Endothelial cell of umbilical vein (primary cell): ENCODE measurements around the gene PEX16. TPM values are rescaled to one million over a fixed set of nuclear protein-coding genes. Genes with fewer than 3 reads are reported as not detected.

ENCODE experiments used
- BruUV-seq: library from RNA; stranded (reverse); fragments of 400-500 nt; replicated peaks from 2 replicates; lab custom pipeline; 2021; lab: Mats Ljungman, UMichigan
- CTCF ChIA-PET: fragments of 300-600, 350-600 bp; sonication (Branson Sonifier 250); formaldehyde crosslinking; loops from one replicate; lab custom pipeline; 2021; ENCODE audit warnings: antibody characterized with exemption, inconsistent platforms; lab: Charles Lee
- POLR2A ChIA-PET: fragments of 300-600, 350-600 bp; sonication (Branson Sonifier 250); formaldehyde crosslinking; loops from one replicate; lab custom pipeline; 2021; ENCODE audit warnings: antibody characterized with exemption, inconsistent platforms; lab: Charles Lee
- DNase-seq: peaks from one replicate; pipeline ENCODE4 v3.0.0-alpha.2; 2011; ENCODE audit warnings: low read depth, low spot score
- FAIRE-seq: peaks from 2 replicates; lab custom pipeline; 2011; peaks lifted over from hg19 to GRCh38; lab: Jason Lieb, UNC
- H2AFZ ChIP-seq: 2 replicates; pipeline ENCODE4 v1.6.0; 2012; ENCODE audit warnings: low read depth, low read length, control low read depth, inconsistent platforms
- H3K27ac ChIP-seq: 2 replicates; pipeline ENCODE4 v1.5.1; 2011; ENCODE audit warnings: low read depth, mild to moderate bottlenecking, control low read depth, low read length, moderate library complexity; ENCODE audit not compliant: insufficient read depth
- H3K27me3 ChIP-seq, 2 experiments: 2 replicates each; pipeline versions ENCODE4 v1.6.0 to v1.6.1; 2011; ENCODE audit warnings: low read length in 2 of 2, mixed read lengths in 1 of 2; ENCODE audit not compliant: control insufficient read depth in 2 of 2, insufficient read depth in 2 of 2
- H3K36me3 ChIP-seq, 2 experiments: 2 replicates in 1 of 2; 3 replicates in 1 of 2; pipeline ENCODE4 v1.5.1; 2011; ENCODE audit warnings: low read length in 2 of 2, mild to moderate bottlenecking in 1 of 2, moderate library complexity in 1 of 2; ENCODE audit not compliant: control insufficient read depth in 2 of 2, insufficient read depth in 2 of 2; ENCODE audit errors: extremely low read depth in 1 of 2
- H3K4me1 ChIP-seq: 3 replicates; pipeline ENCODE4 v1.5.1; 2011; ENCODE audit warnings: mild to moderate bottlenecking, low read length; ENCODE audit not compliant: control insufficient read depth, insufficient read depth; ENCODE audit errors: extremely low read depth
- H3K4me2 ChIP-seq: 2 replicates; pipeline ENCODE4 v1.6.1; 2011; ENCODE audit warnings: low read length, control low read depth, mixed read lengths; ENCODE audit not compliant: insufficient read depth
- H3K4me3 ChIP-seq, 3 experiments: fragments of 200-600 bp in 1 of 3; sonication (generic), shearing (Covaris generic) in 1 of 3; replicated peaks in 1 of 3; 2 replicates each; pipeline ENCODE4 v1.5.1; 2011 to 2016; ENCODE audit warnings: control low read depth in 3 of 3, low read length in 3 of 3, mild to moderate bottlenecking in 2 of 3, inconsistent platforms in 1 of 3, low read depth in 1 of 3, moderate library complexity in 1 of 3; ENCODE audit not compliant: insufficient read depth in 1 of 3
- H3K79me2 ChIP-seq: 2 replicates; pipeline ENCODE4 v1.6.0; 2012; ENCODE audit warnings: low read length, inconsistent platforms; ENCODE audit not compliant: control insufficient read depth, insufficient read depth
- H3K9ac ChIP-seq: replicated peaks from 2 replicates; pipeline ENCODE3; 2011; ENCODE audit warnings: low read length, control low read depth; ENCODE audit not compliant: insufficient read depth; ENCODE audit errors: extremely low read depth
- H3K9me1 ChIP-seq: replicated peaks from 3 replicates; pipeline ENCODE4 v1.6.0; 2011; ENCODE audit warnings: mild to moderate bottlenecking, low read length; ENCODE audit not compliant: control insufficient read depth, insufficient read depth; ENCODE audit errors: extremely low read depth
- H3K9me3 ChIP-seq: replicated peaks from 2 replicates; pipeline ENCODE4 v1.5.1; 2012; ENCODE audit warnings: low read length, inconsistent platforms; ENCODE audit not compliant: control insufficient read depth, insufficient read depth
- H4K20me1 ChIP-seq: replicated peaks from 2 replicates; pipeline ENCODE3; 2011; ENCODE audit warnings: mild to moderate bottlenecking, low read length; ENCODE audit not compliant: control insufficient read depth, insufficient read depth; ENCODE audit errors: extremely low read depth
- CTCF ChIP-seq, 2 donors: IDR thresholded peaks; 1 replicate in 1 of 2; 2 replicates in 1 of 2; pipeline ENCODE4 v1.5.1; 2011; ENCODE audit warnings: low read length in 2 of 2, mild to moderate bottlenecking in 2 of 2, moderate library complexity in 2 of 2, control low read depth in 1 of 2, inconsistent platforms in 1 of 2, low read depth in 1 of 2; ENCODE audit not compliant: insufficient read depth in 1 of 2; ENCODE audit errors: extremely low read depth in 1 of 2
- EZH2 ChIP-seq: IDR thresholded peaks from 2 replicates; pipeline ENCODE4 v1.6.1; 2012; ENCODE audit warnings: borderline replicate concordance, low read depth, mild to moderate bottlenecking, moderate library complexity, low read length, inconsistent platforms; ENCODE audit not compliant: severe bottlenecking
- FOS ChIP-seq: IDR thresholded peaks from 2 replicates; pipeline ENCODE4 v1.6.1; 2011; ENCODE audit warnings: mild to moderate bottlenecking, low read length, moderate library complexity, borderline replicate concordance; ENCODE audit not compliant: insufficient read depth
- GATA2 ChIP-seq: IDR thresholded peaks from 2 replicates; pipeline ENCODE4 v1.7.0; 2011; ENCODE audit warnings: low read depth, mild to moderate bottlenecking, moderate library complexity, mixed read lengths, low read length; ENCODE audit not compliant: insufficient read length, insufficient read depth
- JUN ChIP-seq: IDR thresholded peaks from 2 replicates; pipeline ENCODE4 v1.6.1; 2011; ENCODE audit warnings: borderline replicate concordance, low read depth; ENCODE audit not compliant: insufficient read length, insufficient read depth
- MAX ChIP-seq: IDR thresholded peaks from 2 replicates; pipeline ENCODE4 v1.6.1; 2011; ENCODE audit not compliant: insufficient read depth, insufficient read length
- MYC ChIP-seq: IDR thresholded peaks from one replicate; pipeline ENCODE4 v1.6.1; 2011; ENCODE audit warnings: mild to moderate bottlenecking, low read depth, low read length
- POLR2A ChIP-seq: IDR thresholded peaks from 2 replicates; pipeline ENCODE4 v1.6.1; 2012; ENCODE audit warnings: low read depth, mild to moderate bottlenecking, control low read depth, low read length
- POLR2AphosphoS5 ChIP-seq: IDR thresholded peaks from 2 replicates; pipeline ENCODE4 v1.6.1; 2012; ENCODE audit warnings: low read depth, mild to moderate bottlenecking, control low read depth, low read length, moderate library complexity; ENCODE audit not compliant: insufficient read depth
- dilution Hi-C: fragments of 300-500 bp; cut with MboI; formaldehyde crosslinking; loops from one replicate; pipeline ENCODE4 v1.15.0; 2019; ENCODE audit warnings: low sequenced_read_pairs; ENCODE audit not compliant: extremely low pct_ligation_motif_present
- intact Hi-C: fragments of 100-400 bp; cut with micrococcal nuclease; formaldehyde crosslinking; loops from one replicate; pipeline ENCODE4 v1.10.0; 2022
- polyA plus RNA-seq, 4 experiments: library from polyadenylated mRNA; depleted of rRNA in 3 of 4; stranded (reverse) in 3 of 4; unstranded in 1 of 4; fragments of >200 nt; gene quantifications; 2 replicates each; pipeline versions ENCODE4 v1.2.1 to v1.2.3, GENCODE V29; 2011 to 2012; ENCODE audit warnings: missing spikeins in 1 of 4
- total RNA-seq: library from RNA; stranded (reverse); gene quantifications from 2 replicates; pipeline ENCODE4 v1.2.3, GENCODE V29; 2021

The PEX16 gene
- total and polyA plus RNA-seq, 2 donors (not counting 3 experiments of a cell fraction or from before 2014, with no cell fraction given): 27.4 to 32.2 TPM

- dilution Hi-C loops (no loop called here), intact Hi-C loops (loop anchor here (1.0 to 2.0 kb wide), 3 partner anchors 19 to 321 kb away; partner anchors contain the start of gene CRY2)
- peaks cover 9 to 21% of the 10 kb centered on the region in 2 experiments for H3K27me3 ChIP-seq
- TSS peak; percentile 3 for BruUV-seq
- no peaks in the 10 kb centered on the region for H4K20me1 ChIP-seq
- FAIRE-seq (peak; percentile 85), DNase-seq (peak; percentile 78)
- H3K9ac ChIP-seq: peak overlapping the region; percentile 88
- ChIA-PET CTCF (interaction anchor here (1.0 to 1.3 kb wide), 4 partner anchors 46 to 147 kb away, joined by 3 to 5 read pairs (median 4); no protein-coding TSS in a partner anchor), POLR2A (interaction anchor here (0.7 to 1.6 kb wide), 3 partner anchors 12 to 72 kb away, joined by 3 to 4 read pairs (median 4); no protein-coding TSS in a partner anchor)
- no peaks in the 10 kb centered on the region for H3K9me1 ChIP-seq
- H2AFZ ChIP-seq: peak overlapping the region; percentile 98
- H3K9me3 ChIP-seq: no peaks in the 10 kb centered on the region
- H3K4me3 ChIP-seq: peak overlapping the region; percentile 87 to 96 (median 94)
- peaks cover 0 to 21% of the 10 kb centered on the region in 2 experiments for H3K36me3 ChIP-seq
- peak overlapping the region; percentile 79 for H3K27ac ChIP-seq
- H3K4me1 ChIP-seq: peaks cover 10% of the 10 kb centered on the region
- TF ChIP-seq CTCF (IDR thresholded peaks at IDR 0.05; ENCODE audit: extremely low read depth in 1 of 2, insufficient read depth in 1 of 2, low read depth in 1 of 2, low read length in 2 of 2) (no peak), MYC (no peak), POLR2AphosphoS5 (peak; percentile 47), FOS (no peak), MAX (no peak), JUN (no peak), POLR2A (peak; percentile 75), GATA2 (no peak), EZH2 (no peak)
- H3K79me2 ChIP-seq: peaks cover 10% of the 10 kb centered on the region
- peak overlapping the region; percentile 96 for H3K4me2 ChIP-seq
Measured at GRCh38 chr11:45918331-45918941, 759 bp upstream of the PEX16 start.
